Fibroblast of pulmonary artery (primary cell): ENCODE measurements around the gene MOGAT3.

Source experiments
- DNase-seq: peaks from one replicate; pipeline ENCODE4 v3.0.0-alpha.2; 2010; ENCODE audit warnings: low read depth
- H3K4me3 ChIP-seq: replicated peaks from 2 replicates; pipeline ENCODE4 v1.5.1; 2011; ENCODE audit warnings: low read depth, mild to moderate bottlenecking, control low read depth, low read length, moderate library complexity
- TF ChIP-seq, protein P1 (sequence below): IDR thresholded peaks from 2 replicates; pipeline ENCODE4 v1.5.1; 2011; ENCODE audit warnings: mild to moderate bottlenecking, control low read depth, low read length, inconsistent platforms; ENCODE audit errors: missing control alignments

MOGAT3 gene

DNA sequence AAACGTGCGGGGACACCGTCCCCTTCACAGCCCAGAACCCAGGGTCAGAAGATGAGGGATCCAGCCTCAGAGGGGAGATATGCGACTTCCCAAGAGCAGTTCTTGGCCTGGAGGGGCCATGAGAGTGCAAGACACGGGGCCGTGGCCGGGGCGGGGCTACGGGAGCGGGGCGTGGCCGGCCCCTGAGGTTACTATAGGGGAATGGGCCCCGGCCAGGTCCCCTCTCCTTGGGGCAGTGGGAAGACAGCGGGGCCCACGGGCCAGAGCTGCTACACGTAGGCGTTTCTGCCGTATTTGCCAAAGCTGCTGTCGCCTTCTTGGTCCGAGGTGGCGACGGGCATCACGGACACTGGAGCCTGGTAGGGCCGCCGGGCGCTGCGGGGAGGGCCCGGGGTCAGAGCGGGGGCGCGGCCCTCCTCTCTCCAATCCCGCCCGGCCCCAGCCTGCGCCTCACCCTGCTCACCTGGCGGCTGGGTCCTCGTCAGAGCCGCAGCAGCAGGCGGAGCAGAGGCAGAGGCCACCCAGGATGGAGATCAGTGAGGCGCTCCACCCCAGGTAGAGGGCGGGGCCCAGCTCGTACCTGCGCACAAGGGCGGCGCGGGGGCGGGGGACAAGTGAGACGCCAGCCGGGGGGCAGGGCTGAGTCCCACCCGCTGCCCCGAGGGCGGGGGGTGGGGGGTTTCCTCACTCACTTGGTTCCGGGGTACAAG lies 31.5 kb upstream of the MOGAT3 start:
- no peak for DNase-seq
- H3K4me3 ChIP-seq = no peak overlapping the region
- TF ChIP-seq, protein P1, sequence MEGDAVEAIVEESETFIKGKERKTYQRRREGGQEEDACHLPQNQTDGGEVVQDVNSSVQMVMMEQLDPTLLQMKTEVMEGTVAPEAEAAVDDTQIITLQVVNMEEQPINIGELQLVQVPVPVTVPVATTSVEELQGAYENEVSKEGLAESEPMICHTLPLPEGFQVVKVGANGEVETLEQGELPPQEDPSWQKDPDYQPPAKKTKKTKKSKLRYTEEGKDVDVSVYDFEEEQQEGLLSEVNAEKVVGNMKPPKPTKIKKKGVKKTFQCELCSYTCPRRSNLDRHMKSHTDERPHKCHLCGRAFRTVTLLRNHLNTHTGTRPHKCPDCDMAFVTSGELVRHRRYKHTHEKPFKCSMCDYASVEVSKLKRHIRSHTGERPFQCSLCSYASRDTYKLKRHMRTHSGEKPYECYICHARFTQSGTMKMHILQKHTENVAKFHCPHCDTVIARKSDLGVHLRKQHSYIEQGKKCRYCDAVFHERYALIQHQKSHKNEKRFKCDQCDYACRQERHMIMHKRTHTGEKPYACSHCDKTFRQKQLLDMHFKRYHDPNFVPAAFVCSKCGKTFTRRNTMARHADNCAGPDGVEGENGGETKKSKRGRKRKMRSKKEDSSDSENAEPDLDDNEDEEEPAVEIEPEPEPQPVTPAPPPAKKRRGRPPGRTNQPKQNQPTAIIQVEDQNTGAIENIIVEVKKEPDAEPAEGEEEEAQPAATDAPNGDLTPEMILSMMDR = no peak

DNA sequence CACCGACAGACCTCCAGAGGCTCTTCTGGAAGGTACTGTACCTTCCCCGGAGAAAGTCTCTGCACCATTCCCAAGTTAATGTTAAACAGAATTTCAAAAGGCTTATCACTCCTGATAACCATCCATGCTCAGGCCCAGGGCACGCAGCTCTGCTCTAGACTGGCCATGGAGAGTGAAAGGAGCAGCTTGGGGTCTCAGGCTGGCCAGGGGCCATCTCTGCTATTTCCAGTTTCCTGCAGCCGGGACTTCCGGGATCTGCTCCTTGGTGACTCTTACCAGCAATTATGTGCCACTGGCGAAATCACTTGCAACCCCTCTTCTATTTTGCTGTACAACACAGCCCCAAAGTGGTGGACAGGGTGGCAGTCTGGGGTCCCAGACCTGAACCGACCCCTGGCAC lies 30.8 kb upstream of the MOGAT3 start:
- DNase-seq = no peak
- no peak overlapping the region for H3K4me3 ChIP-seq
- TF ChIP-seq, protein P1 = no peak

DNA sequence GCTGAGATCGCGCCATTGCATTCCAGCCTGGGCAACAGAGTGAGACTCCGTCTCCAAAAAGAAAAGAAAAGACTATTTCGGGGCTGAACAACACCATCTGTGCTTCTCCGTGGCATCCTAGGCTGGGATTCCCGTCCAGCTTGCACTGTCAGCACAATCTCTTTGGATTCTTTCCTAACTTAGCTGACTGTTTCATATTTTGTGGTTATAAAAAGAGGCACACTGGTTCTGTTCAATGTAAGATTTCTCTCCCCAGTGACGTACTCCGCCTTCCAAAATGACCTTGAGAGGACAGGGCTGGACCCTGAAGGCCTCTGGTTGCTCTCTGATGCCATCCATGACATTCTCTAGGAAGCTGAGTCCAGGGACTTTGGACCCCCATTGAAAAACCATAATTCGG lies 25.9 kb upstream of the MOGAT3 start:
- H3K4me3 ChIP-seq = no peak overlapping the region
- DNase-seq = no peak
- TF ChIP-seq, protein P1 = no peak

DNA sequence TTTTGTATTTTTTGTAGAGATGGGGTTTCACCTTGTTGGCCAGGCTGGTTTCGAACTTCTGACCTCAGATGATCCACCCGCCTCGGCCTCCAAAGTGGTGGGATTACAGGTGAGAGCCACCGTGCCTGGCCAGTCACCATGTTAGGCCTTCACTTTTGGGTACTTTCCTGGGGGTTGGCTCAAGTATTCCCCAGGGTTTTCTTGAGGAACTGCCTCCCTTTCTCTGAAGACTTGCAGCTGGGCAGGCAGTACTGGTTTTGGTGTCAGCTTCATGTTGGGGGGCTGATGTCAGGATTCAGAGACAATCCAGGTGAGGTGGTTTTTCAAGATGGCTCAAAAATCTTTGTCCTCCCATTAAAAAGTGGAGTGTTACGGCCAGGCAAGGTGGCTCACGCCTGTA lies 24.8 kb upstream of the MOGAT3 start:
- TF ChIP-seq, protein P1 = no peak
- no peak for DNase-seq
- no peak overlapping the region for H3K4me3 ChIP-seq

DNA sequence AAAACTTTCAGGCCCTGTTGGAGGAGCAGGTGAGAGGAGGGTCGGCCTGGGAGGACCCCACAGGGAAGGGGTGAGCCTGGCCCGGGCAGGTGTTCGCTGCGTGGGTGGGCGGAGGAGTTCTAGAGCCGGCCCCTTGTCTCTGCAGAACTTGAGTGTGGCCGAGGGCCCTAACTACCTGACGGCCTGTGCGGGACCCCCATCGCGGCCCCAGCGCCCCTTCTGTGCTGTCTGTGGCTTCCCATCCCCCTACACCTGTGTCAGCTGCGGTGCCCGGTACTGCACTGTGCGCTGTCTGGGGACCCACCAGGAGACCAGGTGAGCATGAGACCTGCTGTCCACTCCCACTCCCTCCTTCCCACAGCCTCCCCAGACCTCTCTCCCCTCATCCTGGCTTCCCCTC lies 22.7 kb upstream of the MOGAT3 start:
- no peak for DNase-seq
- TF ChIP-seq, protein P1 = no peak
- no peak overlapping the region for H3K4me3 ChIP-seq

DNA sequence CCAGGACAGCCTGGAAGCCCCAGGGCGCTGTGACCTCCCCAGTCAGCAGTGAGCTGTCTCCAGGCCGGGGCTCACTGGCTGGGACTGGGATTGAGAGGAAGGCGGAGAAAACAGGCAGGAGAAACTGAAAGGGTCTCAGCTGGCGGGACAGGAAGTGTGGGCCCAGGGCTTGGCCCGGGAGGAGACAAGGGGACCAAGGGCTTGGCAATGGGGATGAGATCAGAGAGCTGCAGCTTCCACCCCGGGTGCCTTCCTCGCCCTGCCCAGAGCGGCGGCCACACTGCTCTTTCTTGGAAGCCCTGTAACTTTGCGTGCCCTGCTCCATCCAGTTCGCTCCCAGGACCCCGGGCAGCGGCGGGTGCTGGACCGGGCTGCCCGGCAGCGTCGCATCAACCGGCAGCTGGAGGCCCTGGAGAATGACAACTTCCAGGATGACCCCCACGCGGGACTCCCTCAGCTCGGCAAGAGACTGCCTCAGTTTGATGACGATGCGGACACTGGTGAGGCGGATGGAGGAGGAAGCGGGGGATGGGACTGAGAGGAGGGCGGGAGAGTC lies 21.5 kb upstream of the MOGAT3 start:
- no peak for DNase-seq
- TF ChIP-seq, protein P1 = no peak
- no peak overlapping the region for H3K4me3 ChIP-seq

DNA sequence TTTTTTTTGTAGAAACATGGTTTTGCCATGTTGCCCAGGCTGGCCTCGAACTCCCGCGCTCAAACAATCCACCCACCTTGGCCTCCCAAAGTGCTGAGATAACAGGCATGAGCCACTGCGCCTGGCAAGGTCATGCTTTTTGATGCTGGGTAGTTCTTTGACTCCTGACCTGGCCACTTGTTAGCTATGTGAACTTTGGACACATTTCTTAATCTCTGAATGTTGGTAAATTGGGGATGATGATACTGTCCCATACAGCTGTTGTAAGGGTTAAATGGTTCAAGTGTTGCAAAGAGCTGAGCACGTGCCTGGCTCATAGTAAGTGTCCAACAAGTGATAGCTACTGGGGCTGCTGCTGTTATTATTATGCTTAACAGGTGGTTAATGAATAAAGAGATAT lies 19.5 kb upstream of the MOGAT3 start:
- H3K4me3 ChIP-seq = no peak overlapping the region
- TF ChIP-seq, protein P1 = no peak
- DNase-seq = no peak
